H1 (cell line): ENCODE data around the gene LEUTX. TPM values are rescaled to one million over a fixed set of nuclear protein-coding genes. Genes with fewer than 3 reads are reported as not detected.

Source experiments
- BCL11A ChIP-seq, 2 experiments: IDR thresholded peaks; one replicate each; pipeline ENCODE4 v1.6.1; 2011; ENCODE audit warnings: low read depth in 2 of 2, low read length in 2 of 2, mild to moderate bottlenecking in 2 of 2
- RFX5 ChIP-seq: IDR thresholded peaks from 2 replicates; pipeline ENCODE4 v1.6.1; 2011; ENCODE audit warnings: low read depth, low read length, improper control_type of control experiment, borderline replicate concordance
- TBP ChIP-seq: IDR thresholded peaks from 2 replicates; pipeline ENCODE4 v1.6.1; 2011; ENCODE audit warnings: low read depth, low read length, improper control_type of control experiment
- polyA plus RNA-seq, 7 experiments: library from polyadenylated mRNA; depleted of rRNA in 3 of 7; stranded (reverse) in 5 of 7; unstranded in 2 of 7; fragments of >200 nt in 5 of 7; fragments of 200-250 nt in 2 of 7; gene quantifications; 1 replicate in 5 of 7; 2 replicates in 1 of 7; 4 replicates in 1 of 7; pipeline versions ENCODE4 v1.2.1 to v1.2.3, GENCODE V29; 2011 to 2013; ENCODE audit warnings: missing spikeins in 2 of 7, mixed read lengths in 2 of 7
- total RNA-seq: library from RNA; stranded (reverse); fragmentation: NEBNext Ultra II Directional; extraction: Animal tissue kit (Norgen Biotek cat#: 25700); gene quantifications from 2 replicates; pipeline ENCODE4 v1.2.1, GENCODE V29; 2021

LEUTX gene
- total and polyA plus RNA-seq, 2 of the 8 experiments (the other 6 are each of a cell fraction or from before 2014, with no cell fraction given): not detected

DNA sequence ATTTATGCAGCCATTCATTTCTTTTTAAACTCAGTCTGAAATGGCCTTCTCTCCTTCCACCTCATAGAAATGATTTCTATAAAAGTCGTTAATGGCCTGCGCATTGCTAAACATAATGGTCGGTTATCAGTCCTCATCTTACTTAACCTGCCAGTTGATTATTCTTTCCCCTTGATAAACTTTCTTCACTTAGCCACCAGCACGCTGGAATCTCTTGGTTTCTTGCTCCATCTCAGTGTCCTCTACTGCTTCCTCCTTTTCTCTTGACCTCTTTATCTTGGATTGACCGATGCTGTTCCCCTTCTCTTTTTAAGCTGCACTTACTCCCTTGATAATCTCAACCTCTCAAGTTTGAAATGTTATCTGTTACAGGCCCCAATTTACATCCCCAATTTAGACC is 28.7 kb upstream of the LEUTX start (continued):
- TF ChIP-seq BCL11A (IDR thresholded peaks at IDR 0.05; ENCODE audit: low read depth in 2 of 2, low read length in 2 of 2) (no peak), RFX5 (no peak), TBP (no peak)
